Caco-2 (cell line): ENCODE results near the gene ABLIM2. TPM values are rescaled to one million over a fixed set of nuclear protein-coding genes. Genes with fewer than 3 reads are reported as not detected.

Experiments
- BruUV-seq: library from RNA; stranded (reverse); fragments of 400-500 nt; replicated peaks from 2 replicates; lab custom pipeline; 2021; lab: Mats Ljungman, UMichigan
- CTCF ChIA-PET: fragments of 300-600 bp; sonication (Branson Sonifier 250); formaldehyde crosslinking; loops from one replicate; lab custom pipeline; 2022; ENCODE audit warnings: antibody characterized with exemption; lab: Charles Lee
- POLR2A ChIA-PET: fragments of 300-600 bp; sonication (Branson Sonifier 250); formaldehyde crosslinking; loops from one replicate; lab custom pipeline; 2022; ENCODE audit warnings: antibody characterized with exemption; lab: Charles Lee
- DNase-seq, 2 experiments: peaks; one replicate each; pipeline versions ENCODE4 v3.0.0 to v3.0.0-alpha.2; 2020 to 2022
- H3K27me3 ChIP-seq: replicated peaks from 2 replicates; pipeline ENCODE4 v1.6.0; 2011; ENCODE audit warnings: low read length; ENCODE audit not compliant: control insufficient read depth, insufficient read depth
- H3K36me3 ChIP-seq: 2 replicates; pipeline ENCODE4 v1.5.1; 2011; ENCODE audit warnings: low read length; ENCODE audit not compliant: control insufficient read depth, insufficient read depth
- H3K4me1 ChIP-seq: fragments of 250-450 bp; sonication (Bioruptor Pico); 2 replicates; pipeline ENCODE4 v1.5.1; 2020; ENCODE audit warnings: mild to moderate bottlenecking
- H3K4me3 ChIP-seq: 2 replicates; pipeline ENCODE4 v1.5.1; 2011; ENCODE audit warnings: low read depth, mild to moderate bottlenecking, control low read depth, low read length
- H3K9me3 ChIP-seq: fragments of 250-450 bp; sonication (Bioruptor Pico); 2 replicates; pipeline ENCODE4 v1.5.1; 2020; ENCODE audit warnings: mild to moderate bottlenecking, moderate library complexity
- H3K27ac Mint-ChIP-seq: one replicate; pipeline ENCODE4 v1.8.0; 2022; ENCODE audit warnings: mixed read lengths; ENCODE audit not compliant: unreplicated experiment
- H3K27me3 Mint-ChIP-seq: one replicate; pipeline ENCODE4 v1.8.0; 2022; ENCODE audit warnings: mixed read lengths; ENCODE audit not compliant: insufficient read depth, unreplicated experiment
- H3K36me3 Mint-ChIP-seq: one replicate; pipeline ENCODE4 v1.8.0; 2022; ENCODE audit warnings: mild to moderate bottlenecking, mixed read lengths; ENCODE audit not compliant: insufficient read depth, unreplicated experiment
- H3K4me1 Mint-ChIP-seq: one replicate; pipeline ENCODE4 v1.8.0; 2022; ENCODE audit warnings: low read depth, mixed read lengths; ENCODE audit not compliant: unreplicated experiment
- H3K4me3 Mint-ChIP-seq: one replicate; pipeline ENCODE4 v1.8.0; 2022; ENCODE audit warnings: mild to moderate bottlenecking, moderate library complexity, mixed read lengths; ENCODE audit not compliant: unreplicated experiment
- H3K9me3 Mint-ChIP-seq: one replicate; pipeline ENCODE4 v1.8.0; 2022; ENCODE audit warnings: mixed read lengths; ENCODE audit not compliant: unreplicated experiment
- intact Hi-C: fragments of 100-400 bp; cut with micrococcal nuclease; formaldehyde crosslinking; loops from one replicate; pipeline ENCODE4 v1.10.0; 2022; ENCODE audit not compliant: unreplicated experiment
- total RNA-seq: library from RNA; stranded (reverse); gene quantifications from 2 replicates; pipeline ENCODE4 v1.2.3, GENCODE V29; 2022
- TF ChIP-seq, protein P1 (sequence below), 2 experiments: fragments of 200-600 bp in 1 of 2; IDR thresholded peaks; 1 replicate in 1 of 2; 2 replicates in 1 of 2; pipeline versions ENCODE4 v1.5.1 to v1.8.0; 2011 to 2022; ENCODE audit warnings: antibody characterized with exemption in 1 of 2, control low read depth in 1 of 2, inconsistent platforms in 1 of 2, low read depth in 1 of 2, low read length in 1 of 2, mild to moderate bottlenecking in 1 of 2, moderate library complexity in 1 of 2; ENCODE audit not compliant: insufficient read depth in 1 of 2, severe bottlenecking in 1 of 2, unreplicated experiment in 1 of 2

Gene ABLIM2
- total RNA-seq, 1 experiment from 2014 or later, result 0.23 TPM

DNA sequence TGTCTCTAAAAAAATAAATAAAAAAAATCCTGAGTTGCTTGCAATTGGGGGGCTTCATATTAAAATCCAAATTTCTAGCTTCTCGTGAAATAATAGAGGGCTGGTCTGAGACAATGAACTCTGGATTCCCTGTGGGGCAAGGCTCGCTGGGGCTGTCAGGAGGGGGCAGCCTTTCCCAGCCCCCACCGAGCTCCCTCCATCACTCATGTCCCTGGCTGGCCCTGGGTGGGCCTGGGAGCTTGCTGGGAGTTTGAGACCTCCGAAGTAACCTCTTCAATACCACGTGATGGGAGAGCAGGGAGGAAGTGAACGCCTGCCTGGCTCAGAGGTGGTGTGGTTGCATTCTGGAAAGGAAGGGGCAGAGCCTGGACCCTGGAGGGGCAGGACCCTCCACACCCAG is 164.9 kb downstream of the ABLIM2 start:
- no peaks in the 10 kb centered on the region for H3K36me3 Mint-ChIP-seq
- no TSS peak for BruUV-seq
- ChIA-PET CTCF (no interaction called here), POLR2A (no interaction called here)
- intact Hi-C loops, result no loop called here
- no peak overlapping the region for H3K4me3 Mint-ChIP-seq
- TF ChIP-seq, protein P1, sequence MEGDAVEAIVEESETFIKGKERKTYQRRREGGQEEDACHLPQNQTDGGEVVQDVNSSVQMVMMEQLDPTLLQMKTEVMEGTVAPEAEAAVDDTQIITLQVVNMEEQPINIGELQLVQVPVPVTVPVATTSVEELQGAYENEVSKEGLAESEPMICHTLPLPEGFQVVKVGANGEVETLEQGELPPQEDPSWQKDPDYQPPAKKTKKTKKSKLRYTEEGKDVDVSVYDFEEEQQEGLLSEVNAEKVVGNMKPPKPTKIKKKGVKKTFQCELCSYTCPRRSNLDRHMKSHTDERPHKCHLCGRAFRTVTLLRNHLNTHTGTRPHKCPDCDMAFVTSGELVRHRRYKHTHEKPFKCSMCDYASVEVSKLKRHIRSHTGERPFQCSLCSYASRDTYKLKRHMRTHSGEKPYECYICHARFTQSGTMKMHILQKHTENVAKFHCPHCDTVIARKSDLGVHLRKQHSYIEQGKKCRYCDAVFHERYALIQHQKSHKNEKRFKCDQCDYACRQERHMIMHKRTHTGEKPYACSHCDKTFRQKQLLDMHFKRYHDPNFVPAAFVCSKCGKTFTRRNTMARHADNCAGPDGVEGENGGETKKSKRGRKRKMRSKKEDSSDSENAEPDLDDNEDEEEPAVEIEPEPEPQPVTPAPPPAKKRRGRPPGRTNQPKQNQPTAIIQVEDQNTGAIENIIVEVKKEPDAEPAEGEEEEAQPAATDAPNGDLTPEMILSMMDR (IDR thresholded peaks at IDR 0.05; ENCODE audit: insufficient read depth in 1 of 2, low read depth in 1 of 2, low read length in 1 of 2, severe bottlenecking in 1 of 2, unreplicated experiment in 1 of 2), result no peak
- Histone ChIP-seq H3K36me3 (no peaks in the 10 kb centered on the region), H3K27me3 (no peaks in the 10 kb centered on the region), H3K9me3 (no peaks in the 10 kb centered on the region), H3K4me1 (no peaks in the 10 kb centered on the region), H3K4me3 (no peak overlapping the region)
- H3K4me1 Mint-ChIP-seq, result peaks cover 7% of the 10 kb centered on the region
- H3K9me3 Mint-ChIP-seq, result no peaks in the 10 kb centered on the region
- DNase-seq, result no peak
- H3K27me3 Mint-ChIP-seq, result peaks cover 3% of the 10 kb centered on the region
- H3K27ac Mint-ChIP-seq, result no peak overlapping the region

DNA sequence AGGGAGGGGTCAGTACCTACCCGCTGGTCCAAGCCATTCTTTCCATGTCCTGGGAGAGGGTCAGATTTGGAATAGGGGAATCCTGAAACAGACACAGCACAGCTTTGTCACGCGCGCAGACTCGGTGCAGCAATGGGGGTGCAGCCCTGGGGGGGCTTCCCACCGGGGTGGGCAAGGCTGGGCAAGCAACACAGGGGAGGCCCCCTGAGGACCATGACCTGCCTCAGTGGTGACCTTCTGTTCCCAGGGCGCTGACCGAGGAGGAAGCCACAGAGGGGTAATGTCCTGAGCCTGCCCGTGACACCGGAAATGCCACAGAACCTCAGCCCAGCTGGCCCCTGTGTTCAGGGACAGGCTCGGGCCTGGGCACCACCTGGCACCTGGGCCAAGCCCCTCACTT is 165.8 kb downstream of the ABLIM2 start:
- Mint-ChIP-seq H3K4me3 (no peak overlapping the region), H3K4me1 (peaks cover 7% of the 10 kb centered on the region), H3K36me3 (no peaks in the 10 kb centered on the region), H3K27me3 (peaks cover 3% of the 10 kb centered on the region), H3K9me3 (no peaks in the 10 kb centered on the region), H3K27ac (no peak overlapping the region)
- Histone ChIP-seq H3K4me1 (no peaks in the 10 kb centered on the region), H3K27me3 (no peaks in the 10 kb centered on the region), H3K9me3 (no peaks in the 10 kb centered on the region), H3K4me3 (no peak overlapping the region), H3K36me3 (no peaks in the 10 kb centered on the region)
- DNase-seq, result no peak
- TF ChIP-seq, protein P1 (IDR thresholded peaks at IDR 0.05; ENCODE audit: insufficient read depth in 1 of 2, low read depth in 1 of 2, low read length in 1 of 2, severe bottlenecking in 1 of 2, unreplicated experiment in 1 of 2), result no peak
- BruUV-seq, result no TSS peak
- CTCF ChIA-PET, result interaction anchor here (1.0 kb wide), 1 partner anchor 191 kb away, joined by 3 read pairs; no protein-coding TSS in a partner anchor
- intact Hi-C loops, result no loop called here
- POLR2A ChIA-PET, result no interaction called here

DNA sequence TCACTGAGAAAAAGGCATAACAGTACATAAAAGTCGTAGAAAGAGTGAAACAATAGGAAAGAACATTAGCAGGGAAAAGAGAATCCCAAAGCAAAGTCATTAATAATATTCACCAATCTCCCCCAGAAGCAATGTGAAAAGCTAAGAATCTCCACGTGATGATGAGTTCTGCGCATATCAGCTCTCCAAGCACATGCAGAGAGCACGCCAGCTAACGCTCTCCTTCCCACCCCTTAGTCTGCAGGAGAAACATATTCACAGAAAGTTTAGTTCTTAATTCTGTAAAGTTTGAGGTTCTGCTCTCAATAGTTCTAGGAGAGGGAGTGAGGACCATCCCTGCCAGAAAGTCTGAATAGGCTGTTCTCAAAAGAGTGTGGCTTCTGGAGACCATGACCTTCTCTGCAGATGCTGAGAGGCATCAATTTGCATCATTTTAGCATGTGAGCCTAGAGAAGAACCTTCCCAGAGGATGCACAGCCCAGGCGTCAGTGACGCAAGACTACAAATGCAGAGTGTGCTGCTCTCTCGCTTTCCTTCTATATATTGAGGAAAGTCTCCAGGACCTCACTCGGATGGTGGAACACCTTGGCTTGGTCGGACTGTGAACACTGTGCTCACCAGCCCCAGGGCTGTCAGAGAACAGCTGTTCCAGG is 167.7 kb downstream of the ABLIM2 start:
- POLR2A ChIA-PET, result no interaction called here
- TF ChIP-seq, protein P1 (IDR thresholded peaks at IDR 0.05; ENCODE audit: insufficient read depth in 1 of 2, low read depth in 1 of 2, low read length in 1 of 2, severe bottlenecking in 1 of 2, unreplicated experiment in 1 of 2), result no peak
- no peak for DNase-seq
- H3K27me3 Mint-ChIP-seq, result no peaks in the 10 kb centered on the region
- BruUV-seq, result no TSS peak
- CTCF ChIA-PET, result interaction anchor here (1.0 kb wide), 1 partner anchor 114 kb away, joined by 3 read pairs; no protein-coding TSS in a partner anchor
- H3K4me3 Mint-ChIP-seq, result no peak overlapping the region
- no peaks in the 10 kb centered on the region for H3K9me3 ChIP-seq
- H3K27ac Mint-ChIP-seq, result no peak overlapping the region
- H3K36me3 ChIP-seq, result no peaks in the 10 kb centered on the region
- 0 out of 2 replicates have a peak, but pooled peaks cover 2% of the 10 kb centered on the region for H3K4me1 ChIP-seq
- H3K27me3 ChIP-seq, result no peaks in the 10 kb centered on the region
- H3K9me3 Mint-ChIP-seq, result no peaks in the 10 kb centered on the region
- no peak overlapping the region for H3K4me3 ChIP-seq
- H3K4me1 Mint-ChIP-seq, result peaks cover 6% of the 10 kb centered on the region
- intact Hi-C loops, result no loop called here
- no peaks in the 10 kb centered on the region for H3K36me3 Mint-ChIP-seq
